ENCODE data around the gene ATXN7. TPM values are rescaled to one million over a fixed set of nuclear protein-coding genes. Genes with fewer than 3 reads are reported as not detected.

ATXN7 gene
- total RNA-seq, 1 donor from 2014 or later = 22.1 TPM

- no peak overlapping the region for H3K4me3 Mint-ChIP-seq (ENCODE audit: unreplicated experiment)
- no peaks in the 10 kb centered on the region for H3K9me3 Mint-ChIP-seq (ENCODE audit: unreplicated experiment)
- no peaks in the 10 kb centered on the region for H3K27me3 Mint-ChIP-seq (ENCODE audit: unreplicated experiment)
- no peak for DNase-seq
- no peak overlapping the region for H3K27ac Mint-ChIP-seq (ENCODE audit: unreplicated experiment)
- no peaks in the 10 kb centered on the region for H3K36me3 Mint-ChIP-seq (ENCODE audit: unreplicated experiment)
- TF ChIP-seq CTCF (IDR thresholded peaks at IDR 0.05; ENCODE audit: partially characterized antibody, unreplicated experiment) = no peak
- peaks cover 12% of the 10 kb centered on the region for H3K4me1 Mint-ChIP-seq (ENCODE audit: low read depth, unreplicated experiment)
These were observed 70.6 kb downstream of the ATXN7 start for GRCh38 chr3:63934041-63934866.

GRCh38 chr3:63936925-63937324 is 73.3 kb downstream of the ATXN7 start:
- H3K27me3 Mint-ChIP-seq (ENCODE audit: unreplicated experiment) = peaks cover under 1% of the 10 kb centered on the region
- no peak for DNase-seq
- no peaks in the 10 kb centered on the region for H3K9me3 Mint-ChIP-seq (ENCODE audit: unreplicated experiment)
- no peaks in the 10 kb centered on the region for H3K36me3 Mint-ChIP-seq (ENCODE audit: unreplicated experiment)
- no peak overlapping the region for H3K4me3 Mint-ChIP-seq (ENCODE audit: unreplicated experiment)
- H3K4me1 Mint-ChIP-seq (ENCODE audit: low read depth, unreplicated experiment) = peaks cover 12% of the 10 kb centered on the region
- H3K27ac Mint-ChIP-seq (ENCODE audit: unreplicated experiment) = no peak overlapping the region
- no peak for TF ChIP-seq CTCF (IDR thresholded peaks at IDR 0.05; ENCODE audit: partially characterized antibody, unreplicated experiment)

- no peak for DNase-seq
- Mint-ChIP-seq H3K36me3 (ENCODE audit: unreplicated experiment) (no peaks in the 10 kb centered on the region), H3K4me1 (ENCODE audit: low read depth, unreplicated experiment) (peaks cover 9% of the 10 kb centered on the region), H3K9me3 (ENCODE audit: unreplicated experiment) (no peaks in the 10 kb centered on the region), H3K27ac (ENCODE audit: unreplicated experiment) (peak overlapping the region; percentile 24), H3K4me3 (ENCODE audit: unreplicated experiment) (no peak overlapping the region), H3K27me3 (ENCODE audit: unreplicated experiment) (peaks cover 2% of the 10 kb centered on the region)
- TF ChIP-seq CTCF (IDR thresholded peaks at IDR 0.05; ENCODE audit: partially characterized antibody, unreplicated experiment) = no peak
These were observed 74.3 kb downstream of the ATXN7 start for GRCh38 chr3:63937661-63938651.

- Mint-ChIP-seq H3K36me3 (ENCODE audit: unreplicated experiment) (no peaks in the 10 kb centered on the region), H3K27ac (ENCODE audit: unreplicated experiment) (no peak overlapping the region), H3K27me3 (ENCODE audit: unreplicated experiment) (peaks cover 2% of the 10 kb centered on the region), H3K4me3 (ENCODE audit: unreplicated experiment) (no peak overlapping the region), H3K4me1 (ENCODE audit: low read depth, unreplicated experiment) (peaks cover 9% of the 10 kb centered on the region), H3K9me3 (ENCODE audit: unreplicated experiment) (no peaks in the 10 kb centered on the region)
- no peak for TF ChIP-seq CTCF (IDR thresholded peaks at IDR 0.05; ENCODE audit: partially characterized antibody, unreplicated experiment)
- DNase-seq = no peak
These were observed 76.7 kb downstream of the ATXN7 start for GRCh38 chr3:63940389-63940757.
